Esophagus squamous epithelium (tissue), 5 donors: ENCODE results near the gene IFT20. TPM values are rescaled to one million over a fixed set of nuclear protein-coding genes. Genes with fewer than 3 reads are reported as not detected.
"Not testable (repeated sequence)": the region's sequence is repeated elsewhere in the genome, so short reads cannot be mapped to it uniquely, and the experiment has no call there.

Experiments used
- DNase-seq: peaks from one replicate; lab custom pipeline; 2025; lab: John Stamatoyannopoulos, UW
- H3K27ac ChIP-seq, 4 donors: fragments of 200-600 bp; sonication (generic); one replicate each; pipeline ENCODE4 v1.5.1; 2016 to 2019; ENCODE audit warnings: mild to moderate bottlenecking in 1 of 4
- H3K27me3 ChIP-seq, 4 donors: fragments of 200-600 bp; sonication (generic); 1 replicate in 3 of 4; 2 replicates in 1 of 4; pipeline versions ENCODE4 v1.5.1 to v1.6.0; 2017 to 2021; ENCODE audit warnings: antibody characterized with exemption in 1 of 4
- H3K36me3 ChIP-seq, 3 donors: fragments of 200-600 bp; sonication (generic); one replicate each; pipeline ENCODE4 v1.5.1; 2016 to 2019
- H3K4me1 ChIP-seq, 3 donors: fragments of 200-600 bp; sonication (generic); one replicate each; pipeline ENCODE4 v1.5.1; 2017 to 2019
- H3K4me3 ChIP-seq, 4 donors: fragments of 200-600 bp; sonication (generic); 1 replicate in 3 of 4; 2 replicates in 1 of 4; pipeline ENCODE4 v1.5.1; 2016 to 2019; ENCODE audit warnings: mild to moderate bottlenecking in 2 of 4, moderate library complexity in 1 of 4
- H3K9me3 ChIP-seq, 3 donors: fragments of 200-600 bp; sonication (generic); one replicate each; pipeline ENCODE4 v1.5.1; 2016 to 2019
- CTCF ChIP-seq, 6 experiments: fragments of 450-650 bp in 4 of 6; fragments of 200-600 bp in 2 of 6; sonication (generic) in 2 of 6; IDR thresholded peaks; one replicate each; pipeline ENCODE4 v1.5.1; 2016 to 2019; ENCODE audit warnings: antibody characterized with exemption in 6 of 6, mild to moderate bottlenecking in 4 of 6, moderate library complexity in 4 of 6
- POLR2A ChIP-seq, 4 donors: fragments of 450-650 bp; IDR thresholded peaks; one replicate each; pipeline ENCODE4 v1.6.1; 2017; ENCODE audit warnings: antibody characterized with exemption in 4 of 4, mild to moderate bottlenecking in 4 of 4, moderate library complexity in 3 of 4
- WGBS, 2 donors: methylation state at CpG; one replicate each; pipeline ENCODE4 v1.1.5; 2018; 5-methylcytosine and 5-hydroxymethylcytosine counted together
- intact Hi-C: fragments of 100-400 bp; cut with DNase I; formaldehyde crosslinking; loops from one replicate; pipeline ENCODE4 v1.15.0; 2022
- total RNA-seq, 4 donors: library from RNA; depleted of rRNA; stranded (reverse); fragments of >200 nt; gene quantifications; one replicate each; pipeline ENCODE4 v1.1.0, GENCODE V29; 2016
- donor health status: DM: yes; HTN: yes; CAD: no.

IFT20 gene
- total RNA-seq, 4 donors from 2014 or later: 8.5 to 31.5 (median 17.1) TPM

GRCh38 chr17:28341516-28341915 is 6.2 kb upstream of the IFT20 start:
- Histone ChIP-seq H3K27me3 (no peaks in the 10 kb centered on the region), H3K36me3 (peaks cover 28 to 71% (median 58%) of the 10 kb centered on the region in 3 donors), H3K4me3 (no peak overlapping the region), H3K9me3 (no peaks in the 10 kb centered on the region), H3K4me1 (peaks cover 13 to 51% (median 29%) of the 10 kb centered on the region in 3 donors), H3K27ac (no peak overlapping the region)
- DNase-seq: no peak
- WGBS, 2 donors: 91 to 92% methylated on average over 4 to 10 of the region's 11 CpGs
- no peak for TF ChIP-seq POLR2A (IDR thresholded peaks at IDR 0.05)
- intact Hi-C loops: no loop called here

- Histone ChIP-seq H3K27ac (no peak overlapping the region), H3K36me3 (peaks cover 28 to 60% (median 49%) of the 10 kb centered on the region in 3 donors), H3K27me3 (no peaks in the 10 kb centered on the region), H3K9me3 (no peaks in the 10 kb centered on the region), H3K4me1 (peaks cover 19 to 54% (median 29%) of the 10 kb centered on the region in 3 donors), H3K4me3 (no peak overlapping the region)
- TF ChIP-seq POLR2A (IDR thresholded peaks at IDR 0.05): no peak
- TF ChIP-seq CTCF (IDR thresholded peaks at IDR 0.05): no peak
- intact Hi-C loops: no loop called here
- no peak for DNase-seq
- 72 to 78% methylated on average over 5 to 6 of the region's 6 CpGs for WGBS, 2 donors
These were observed 5.1 kb upstream of the IFT20 start for GRCh38 chr17:28340374-28340773.

DNA sequence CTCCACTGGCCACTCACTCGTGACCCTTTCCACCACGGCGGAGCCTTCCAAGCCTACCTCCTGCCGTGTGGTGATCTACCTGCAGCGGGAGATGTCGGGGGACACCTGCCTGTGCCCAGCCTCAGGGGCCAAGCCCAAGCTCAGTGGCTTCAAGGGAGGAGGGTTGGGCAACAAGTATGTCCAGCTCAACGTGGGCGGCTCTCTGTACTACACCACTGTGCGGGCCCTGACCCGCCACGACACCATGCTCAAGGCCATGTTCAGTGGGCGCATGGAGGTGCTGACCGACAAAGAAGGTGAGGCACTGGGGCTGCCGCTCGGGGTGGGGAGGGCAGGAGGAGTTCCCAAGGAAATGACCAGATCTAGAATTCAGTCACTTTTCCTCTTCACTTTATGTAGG is 4.2 kb upstream of the IFT20 start:
- TF ChIP-seq CTCF (IDR thresholded peaks at IDR 0.05): no peak
- no peak for TF ChIP-seq POLR2A (IDR thresholded peaks at IDR 0.05)
- intact Hi-C loops: no loop called here
- H3K9me3 ChIP-seq: no peaks in the 10 kb centered on the region
- DNase-seq: no peak
- H3K27me3 ChIP-seq: no peaks in the 10 kb centered on the region
- peak overlapping the region in 1 of 4 donors; percentile 7 for H3K4me3 ChIP-seq
- H3K4me1 ChIP-seq: peaks cover 24 to 59% (median 34%) of the 10 kb centered on the region in 3 donors
- peak overlapping the region in 3 of 4 donors; percentile 49 to 99 (median 62) for H3K27ac ChIP-seq
- peaks cover 26 to 50% (median 40%) of the 10 kb centered on the region in 3 donors for H3K36me3 ChIP-seq
- 70 to 77% methylated on average over 12 of the region's 15 CpGs for WGBS, 2 donors

DNA sequence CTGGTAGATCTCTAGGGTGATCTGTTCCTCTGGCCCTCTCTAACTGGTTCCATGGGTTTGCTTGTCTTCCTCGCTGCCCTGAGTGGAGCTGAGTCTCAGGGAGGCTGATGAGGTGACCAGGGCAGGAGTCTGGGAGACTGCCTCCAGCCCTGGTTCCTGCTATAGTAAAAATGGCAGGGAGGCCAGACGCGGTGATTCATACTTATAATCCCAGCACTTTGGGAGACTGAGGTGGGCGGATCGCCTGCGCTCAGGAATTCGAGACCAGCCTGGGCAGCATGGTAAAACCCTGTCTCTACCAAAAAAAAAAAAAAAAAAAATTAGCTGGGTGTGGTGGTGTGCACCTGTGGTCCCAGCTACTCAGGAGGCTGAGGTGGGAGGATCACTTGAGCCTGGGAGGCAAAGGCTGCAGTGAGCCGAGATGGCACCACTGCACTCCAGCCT is 3.5 kb upstream of the IFT20 start:
- H3K4me3 ChIP-seq: peak overlapping the region in 1 of 4 donors; percentile 6
- H3K9me3 ChIP-seq, DNase-seq, intact Hi-C loops, H3K27me3 ChIP-seq: not testable (repeated sequence)
- 24 to 65% methylated on average over 2 to 8 of the region's 8 CpGs for WGBS, 2 donors
- peak overlapping the region; percentile 49 to 99 (median 68) for H3K27ac ChIP-seq
- peaks cover 23 to 44% (median 34%) of the 10 kb centered on the region in 3 donors for H3K36me3 ChIP-seq
- H3K4me1 ChIP-seq: peaks cover 27 to 65% (median 41%) of the 10 kb centered on the region in 3 donors

DNA sequence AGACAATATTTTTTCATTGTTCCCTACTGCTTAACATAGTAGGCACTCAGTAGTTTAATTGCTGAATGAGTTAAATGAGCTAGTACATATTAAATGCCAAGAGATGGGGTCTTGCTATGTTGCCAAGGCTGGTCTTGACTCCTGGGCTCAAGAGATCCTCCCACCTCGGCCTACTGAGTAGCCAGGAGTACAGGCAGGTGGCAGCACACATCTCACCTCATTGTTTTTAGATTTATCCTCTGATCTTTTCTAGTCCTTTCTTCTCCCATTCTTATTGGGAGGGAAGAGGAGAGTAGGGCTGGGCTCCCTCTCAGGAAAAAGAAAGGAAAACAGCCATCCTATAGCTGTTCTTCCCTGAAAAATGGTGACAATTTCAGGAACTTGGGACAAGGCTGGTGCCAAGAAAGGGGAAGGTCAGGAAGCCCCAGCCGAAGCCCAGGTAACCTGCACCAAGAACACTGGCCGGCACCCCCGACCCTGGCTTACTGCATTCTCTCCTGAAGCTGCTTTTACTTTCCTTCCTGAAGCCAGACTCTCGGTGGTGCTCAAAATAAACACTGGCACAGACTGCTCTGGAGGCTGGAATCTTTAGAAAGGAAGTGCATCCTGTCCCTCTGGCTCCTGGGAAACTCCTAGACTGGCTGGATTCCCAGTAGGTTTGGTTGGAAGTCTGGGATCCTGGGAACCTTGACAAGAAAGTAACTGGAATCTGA is 2.9 kb upstream of the IFT20 start:
- peaks cover 27 to 68% (median 42%) of the 10 kb centered on the region in 3 donors for H3K4me1 ChIP-seq
- H3K27me3 ChIP-seq: no peaks in the 10 kb centered on the region
- intact Hi-C loops: no loop called here
- DNase-seq: no peak
- H3K4me3 ChIP-seq: peak overlapping the region in 1 of 4 donors; percentile 6
- no peak for TF ChIP-seq CTCF (IDR thresholded peaks at IDR 0.05)
- no peaks in the 10 kb centered on the region for H3K9me3 ChIP-seq
- WGBS, 2 donors: 48 to 61% methylated on average over 4 to 5 of the region's 5 CpGs
- peaks cover 23 to 38% (median 31%) of the 10 kb centered on the region in 3 donors for H3K36me3 ChIP-seq
- H3K27ac ChIP-seq: peak overlapping the region; percentile 34 to 99 (median 68)
